Measurements from ENCODE around the gene SH3BGR. TPM values are rescaled to one million over a fixed set of nuclear protein-coding genes. Genes with fewer than 3 reads are reported as not detected.

Gene SH3BGR
- total and polyA plus RNA-seq, 2 of the 4 experiments (the other 2 are of a cell fraction) = 1.6 to 2.0 TPM

DNA sequence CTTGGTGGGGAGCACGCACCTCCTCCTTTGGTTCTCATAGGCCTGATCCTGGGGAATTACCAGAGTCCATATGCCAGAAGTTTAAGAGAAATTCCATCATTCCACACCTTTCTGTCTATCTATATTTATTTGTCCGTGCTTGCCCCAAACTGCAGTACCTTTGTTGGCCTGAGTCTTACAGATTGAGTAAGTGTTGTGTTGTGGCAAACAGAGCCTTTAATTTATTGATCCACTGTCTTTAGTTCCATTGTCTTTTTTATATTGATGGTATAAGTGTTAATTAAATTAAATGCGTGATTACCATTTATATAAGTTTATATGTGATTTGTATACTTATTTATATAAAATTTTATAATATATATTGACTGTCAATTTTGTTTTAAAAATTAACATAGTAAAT, 4.9 kb downstream of the SH3BGR start:
- Histone ChIP-seq H2AK5ac (ENCODE audit: low read depth, low read length) (no peak overlapping the region), H3K27ac (ENCODE audit: insufficient read depth, low read length) (no peak overlapping the region), H3K4me2 (ENCODE audit: low read depth, low read length) (no peak overlapping the region), H3K27me3 (ENCODE audit: control insufficient read depth, insufficient read depth, low read length) (no peaks in the 10 kb centered on the region; the same call in 1 of the 2 replicates), H2BK15ac (ENCODE audit: low read depth, low read length) (no peak overlapping the region), H4K20me1 (ENCODE audit: insufficient read depth, low read length) (no peaks in the 10 kb centered on the region), H3K4me1 (ENCODE audit: control insufficient read depth, insufficient read depth, low read length) (no peaks in the 10 kb centered on the region; the same call in none of the 2 replicates), H3K4ac (ENCODE audit: low read depth, low read length) (no peak overlapping the region), H2BK120ac (ENCODE audit: low read depth, low read length) (no peak overlapping the region), H3K9ac (ENCODE audit: low read depth, low read length) (no peak overlapping the region), H2BK20ac (ENCODE audit: low read depth, low read length) (no peak overlapping the region), H3K56ac (ENCODE audit: extremely low read depth, insufficient read depth, low read length) (no peak overlapping the region), H3K36me3 (ENCODE audit: control insufficient read depth, insufficient read depth, low read length) (no peaks in the 10 kb centered on the region), H3K9me1 (ENCODE audit: insufficient read depth, low read length) (0 out of 2 replicates have a peak, but pooled peaks cover 3% of the 10 kb centered on the region), H3K79me1 (ENCODE audit: low read depth in 1 of 2, low read length in 2 of 2) (no peaks in the 10 kb centered on the region), H2AFZ (replicated peaks; ENCODE audit: low read length, poor library complexity) (no peak overlapping the region), H2AK9ac (replicated peaks; ENCODE audit: low read depth, low read length, poor library complexity) (no peak overlapping the region), H3K23ac (ENCODE audit: low read depth, low read length) (no peak overlapping the region), H3K9me3 (ENCODE audit: control insufficient read depth, insufficient read depth, low read length) (no peaks in the 10 kb centered on the region), H4K5ac (ENCODE audit: low read depth, low read length) (no peak overlapping the region), H4K8ac (ENCODE audit: low read depth in 2 of 2, low read length in 2 of 2) (no peak overlapping the region), H3K18ac (ENCODE audit: low read depth, low read length) (no peak overlapping the region), H2BK5ac (ENCODE audit: low read depth, low read length, poor library complexity, severe bottlenecking) (no peak overlapping the region), H4K91ac (ENCODE audit: insufficient read depth, low read depth, low read length) (no peak overlapping the region), H3K4me3 (ENCODE audit: insufficient read depth, low read depth, low read length) (no peak overlapping the region), H3K14ac (replicated peaks; ENCODE audit: low read depth, low read length) (no peak overlapping the region)
- TF ChIP-seq RAD21 (IDR thresholded peaks at IDR 0.05; ENCODE audit: low read length) (no peak), NFE2L2 (IDR thresholded peaks at IDR 0.05; ENCODE audit: low read depth, low read length) (no peak), SMC3 (IDR thresholded peaks at IDR 0.05; ENCODE audit: low read depth, low read length) (no peak), ELK1 (IDR thresholded peaks at IDR 0.05; ENCODE audit: borderline replicate concordance, low read depth, low read length) (no peak), RFX5 (IDR thresholded peaks at IDR 0.05; ENCODE audit: low read depth, low read length) (no peak), MAFK (IDR thresholded peaks at IDR 0.05; ENCODE audit: low read depth, low read length) (no peak), CEBPB (IDR thresholded peaks at IDR 0.05; ENCODE audit: low read depth, low read length) (no peak), MXI1 (IDR thresholded peaks at IDR 0.05; ENCODE audit: borderline replicate concordance, low read depth, low read length) (no peak), MAZ (IDR thresholded peaks at IDR 0.05; ENCODE audit: borderline replicate concordance, low read depth, low read length) (no peak), FOS (IDR thresholded peaks at IDR 0.05; ENCODE audit: low read depth, low read length) (no peak), CTCF (conservative IDR thresholded peaks at IDR 0.05; ENCODE audit: low read depth, low read length) (no peak; the same call in 1 of the 2 replicates), RCOR1 (IDR thresholded peaks at IDR 0.05; ENCODE audit: insufficient replicate concordance, low read length) (no peak), CHD1 (IDR thresholded peaks at IDR 0.05; ENCODE audit: low read depth, low read length) (no peak), BHLHE40 (IDR thresholded peaks at IDR 0.05; ENCODE audit: low read depth, low read length) (no peak), POLR2A (IDR thresholded peaks at IDR 0.05; ENCODE audit: low read depth, low read length) (no peak)
- TF ChIP-seq, protein P1, sequence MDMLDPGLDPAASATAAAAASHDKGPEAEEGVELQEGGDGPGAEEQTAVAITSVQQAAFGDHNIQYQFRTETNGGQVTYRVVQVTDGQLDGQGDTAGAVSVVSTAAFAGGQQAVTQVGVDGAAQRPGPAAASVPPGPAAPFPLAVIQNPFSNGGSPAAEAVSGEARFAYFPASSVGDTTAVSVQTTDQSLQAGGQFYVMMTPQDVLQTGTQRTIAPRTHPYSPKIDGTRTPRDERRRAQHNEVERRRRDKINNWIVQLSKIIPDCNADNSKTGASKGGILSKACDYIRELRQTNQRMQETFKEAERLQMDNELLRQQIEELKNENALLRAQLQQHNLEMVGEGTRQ (IDR thresholded peaks at IDR 0.05; ENCODE audit: low read depth, low read length) = no peak
- WGBS, 2 experiments (ENCODE audit: extremely low coverage in 2 of 2, insufficient read length in 1 of 2) = no CpG with 5 or more reads among the region's 3 CpGs
- ChIA-PET CTCF (no interaction called here), POLR2A (ENCODE audit: unreplicated experiment) (no interaction called here)
- DNase-seq = no peak
- in situ Hi-C loops (cut with MboI; ENCODE audit: low sequenced_read_pairs) = no loop called here
- ATAC-seq (ENCODE audit: low read depth) = no peak
- intact Hi-C loops (cut with micrococcal nuclease) = no loop called here
- dilution Hi-C loops (cut with HindIII; ENCODE audit: low sequenced_read_pairs, unreplicated experiment) = no loop called here
- BruUV-seq (replicated peaks) = no TSS peak

All from IMR-90 (cell line).